MCF 10A (cell line): Measurements from ENCODE around the gene URB2. TPM values are rescaled to one million over a fixed set of nuclear protein-coding genes. Genes with fewer than 3 reads are reported as not detected.

Experiments
- BruUV-seq: library from RNA; stranded (reverse); fragments of 400-500 nt; replicated peaks from 2 replicates; lab custom pipeline; 2021; lab: Mats Ljungman, UMichigan
- CTCF ChIA-PET: fragments of 300-600 bp; sonication (Branson Sonifier 250); formaldehyde crosslinking; extraction: SDS; loops from one replicate; lab custom pipeline; 2021; ENCODE audit warnings: antibody characterized with exemption, inconsistent platforms; lab: Yijun Ruan, JAX
- POLR2A ChIA-PET: fragments of 300-600, 350-650 bp; sonication (Branson Sonifier 250); formaldehyde crosslinking; extraction: SDS; loops from one replicate; lab custom pipeline; 2020; ENCODE audit warnings: antibody characterized with exemption, inconsistent platforms; lab: Yijun Ruan, JAX
- DNase-seq: peaks from one replicate; pipeline ENCODE4 v3.0.0-alpha.2; 2018; ENCODE audit not compliant: unreplicated experiment
- H3K27ac Mint-ChIP-seq: one replicate; pipeline ENCODE4 v1.8.0; 2022; ENCODE audit warnings: mild to moderate bottlenecking, low read depth, mixed read lengths; ENCODE audit not compliant: unreplicated experiment
- H3K27me3 Mint-ChIP-seq: one replicate; pipeline ENCODE4 v1.8.0; 2022; ENCODE audit warnings: mixed read lengths; ENCODE audit not compliant: insufficient read depth, unreplicated experiment
- H3K36me3 Mint-ChIP-seq: one replicate; pipeline ENCODE4 v1.8.0; 2022; ENCODE audit warnings: mild to moderate bottlenecking, moderate library complexity, mixed read lengths; ENCODE audit not compliant: insufficient read depth, unreplicated experiment
- H3K4me1 Mint-ChIP-seq: one replicate; pipeline ENCODE4 v1.8.0; 2022; ENCODE audit warnings: mixed read lengths; ENCODE audit not compliant: insufficient read depth, unreplicated experiment
- H3K4me3 Mint-ChIP-seq: one replicate; pipeline ENCODE4 v1.8.0; 2022; ENCODE audit warnings: mild to moderate bottlenecking, moderate library complexity, mixed read lengths; ENCODE audit not compliant: unreplicated experiment
- H3K9me3 Mint-ChIP-seq: one replicate; pipeline ENCODE4 v1.8.0; 2022; ENCODE audit warnings: mixed read lengths; ENCODE audit not compliant: unreplicated experiment
- intact Hi-C: fragments of 100-400 bp; cut with micrococcal nuclease; formaldehyde crosslinking; loops from 2 replicates; pipeline ENCODE4 v1.14.1; 2022
- total RNA-seq: library from RNA; stranded (reverse); gene quantifications from 2 replicates; pipeline ENCODE4 v1.2.3, GENCODE V29; 2022
- TF ChIP-seq, protein P1 (sequence below): fragments of 200-600 bp; IDR thresholded peaks from one replicate; pipeline ENCODE4 v1.8.0; 2022; ENCODE audit warnings: antibody characterized with exemption, mild to moderate bottlenecking; ENCODE audit not compliant: unreplicated experiment

Gene URB2
- total RNA-seq, 1 experiment from 2014 or later: 35.5 TPM

DNA sequence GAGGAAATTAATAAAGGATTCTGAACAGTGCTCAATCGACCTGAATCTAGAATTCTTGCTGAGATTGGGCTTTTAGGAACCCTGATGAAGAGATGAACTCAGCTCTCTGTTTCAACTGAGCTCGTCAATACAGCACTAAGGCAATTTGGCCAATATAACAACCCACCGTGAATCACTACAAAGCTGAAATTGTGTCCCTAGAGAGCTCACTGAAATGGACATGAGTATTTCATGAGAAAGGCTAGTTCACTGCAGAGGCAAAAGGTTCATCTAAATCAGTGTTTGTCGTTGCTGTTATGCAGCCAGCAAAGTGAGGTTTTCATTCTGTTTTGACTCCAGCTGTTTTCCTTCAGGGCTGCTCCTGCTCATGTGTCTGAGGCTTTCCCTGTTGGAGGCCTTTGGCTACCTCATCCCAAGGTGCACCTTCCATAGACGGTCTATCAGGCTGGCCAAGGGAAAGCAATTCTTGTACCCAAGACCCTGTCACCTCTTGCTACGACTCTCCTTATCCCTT is 83.5 kb downstream of the URB2 start:
- BruUV-seq: no TSS peak

More for the DNA sequence above, 83.5 kb downstream of the URB2 start:
- no peaks in the 10 kb centered on the region for H3K4me1 Mint-ChIP-seq
- intact Hi-C loops: no loop called here
- ChIA-PET POLR2A (interaction anchor here (1.4 kb wide), 1 partner anchor 11 kb away, joined by 6 read pairs; no protein-coding TSS in a partner anchor), CTCF (interaction anchor here (0.6 to 1.2 kb wide), 7 partner anchors 8 to 378 kb away, joined by 3 to 4 read pairs (median 3); no protein-coding TSS in a partner anchor)
- no peaks in the 10 kb centered on the region for H3K36me3 Mint-ChIP-seq
- H3K27me3 Mint-ChIP-seq: no peaks in the 10 kb centered on the region
- no peak overlapping the region for H3K27ac Mint-ChIP-seq
- TF ChIP-seq, protein P1, sequence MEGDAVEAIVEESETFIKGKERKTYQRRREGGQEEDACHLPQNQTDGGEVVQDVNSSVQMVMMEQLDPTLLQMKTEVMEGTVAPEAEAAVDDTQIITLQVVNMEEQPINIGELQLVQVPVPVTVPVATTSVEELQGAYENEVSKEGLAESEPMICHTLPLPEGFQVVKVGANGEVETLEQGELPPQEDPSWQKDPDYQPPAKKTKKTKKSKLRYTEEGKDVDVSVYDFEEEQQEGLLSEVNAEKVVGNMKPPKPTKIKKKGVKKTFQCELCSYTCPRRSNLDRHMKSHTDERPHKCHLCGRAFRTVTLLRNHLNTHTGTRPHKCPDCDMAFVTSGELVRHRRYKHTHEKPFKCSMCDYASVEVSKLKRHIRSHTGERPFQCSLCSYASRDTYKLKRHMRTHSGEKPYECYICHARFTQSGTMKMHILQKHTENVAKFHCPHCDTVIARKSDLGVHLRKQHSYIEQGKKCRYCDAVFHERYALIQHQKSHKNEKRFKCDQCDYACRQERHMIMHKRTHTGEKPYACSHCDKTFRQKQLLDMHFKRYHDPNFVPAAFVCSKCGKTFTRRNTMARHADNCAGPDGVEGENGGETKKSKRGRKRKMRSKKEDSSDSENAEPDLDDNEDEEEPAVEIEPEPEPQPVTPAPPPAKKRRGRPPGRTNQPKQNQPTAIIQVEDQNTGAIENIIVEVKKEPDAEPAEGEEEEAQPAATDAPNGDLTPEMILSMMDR: no peak
- H3K9me3 Mint-ChIP-seq: no peaks in the 10 kb centered on the region
- DNase-seq: no peak
- no peak overlapping the region for H3K4me3 Mint-ChIP-seq

Other genes with a start within 250 kb of the URB2 start
- 0.42 TPM in 1 of 2 replicates, not detected in the other for gene ACTA1, start 192.2 kb upstream of the URB2 start, total RNA-seq
- gene NUP133, start 117.9 kb upstream of the URB2 start, total RNA-seq: 65.2 and 67.3 TPM in 2 replicates
- gene ABCB10, start 67.5 kb upstream of the URB2 start, total RNA-seq: 34.8 and 38.4 TPM in 2 replicates
- gene TAF5L, start 125 bp upstream of the URB2 start, total RNA-seq: 31.8 and 37.6 TPM in 2 replicates